Measurements from ENCODE around the gene KLF16. TPM values are rescaled to one million over a fixed set of nuclear protein-coding genes. Genes with fewer than 3 reads are reported as not detected.

Gene KLF16
- total and polyA plus RNA-seq, 3 donors from 2014 or later: 13.3 to 26.5 (median 14.7) TPM

DNA sequence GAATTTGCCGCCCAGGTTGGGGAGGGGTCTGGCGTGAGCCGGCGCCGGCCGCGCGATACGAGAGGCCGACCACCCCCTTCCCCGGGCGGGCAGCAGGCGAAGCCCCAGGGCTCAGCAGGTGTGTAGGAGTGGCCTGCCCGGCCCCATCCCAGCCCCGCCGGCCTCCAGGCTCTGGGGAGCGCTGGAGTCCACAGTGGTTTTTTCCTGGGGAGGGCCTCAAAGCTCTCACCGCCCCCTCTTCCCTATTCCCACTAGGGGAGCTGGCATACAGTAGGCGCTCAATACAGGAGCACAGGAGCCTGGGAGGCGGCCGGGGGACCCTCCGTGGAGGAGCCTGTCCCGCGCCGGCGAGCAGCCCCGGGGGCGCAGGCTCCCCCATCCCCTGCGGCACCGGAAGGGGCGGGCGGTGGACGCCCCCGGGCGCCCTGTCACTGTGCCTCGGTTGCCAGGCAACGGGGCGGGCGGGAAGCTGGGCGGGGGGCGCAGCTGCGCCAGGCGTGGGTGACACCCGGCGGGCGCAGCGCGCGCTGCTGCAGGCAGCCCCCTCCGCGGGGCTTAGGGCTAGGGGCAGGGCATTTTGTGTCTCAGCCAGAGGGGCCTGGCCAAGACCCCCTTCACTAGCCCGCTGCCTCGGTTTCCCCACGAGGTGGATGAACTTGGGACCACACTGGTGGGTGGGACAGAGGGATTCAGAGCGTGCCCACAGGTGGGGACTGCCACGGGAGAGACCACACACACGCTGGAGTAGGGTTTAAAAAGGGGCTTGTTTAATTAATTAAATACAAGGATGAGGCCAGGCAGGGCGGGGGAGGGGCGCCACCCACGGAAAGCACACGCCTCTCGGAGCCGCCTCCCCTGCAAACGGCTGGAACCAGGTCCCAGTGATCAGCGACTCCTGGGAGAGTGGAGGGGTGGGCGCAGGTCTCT is 11.5 kb downstream of the KLF16 start:
- no peaks in the 10 kb centered on the region for H3K27me3 ChIP-seq
- H3K4me1 ChIP-seq: peaks cover 44% of the 10 kb centered on the region
- intact Hi-C loops (cut with DNase I; ENCODE audit: low total_unique reads): no loop called here
- 29 to 35% methylated on average over 21 to 62 of the region's 66 CpGs for WGBS, 2 donors
- H3K27ac ChIP-seq: peak overlapping the region in 1 of 2 donors; percentile 19
- H3K4me3 ChIP-seq: peak overlapping the region in 1 of 2 donors; percentile 44
- no peak for TF ChIP-seq POLR2A (IDR thresholded peaks at IDR 0.05)
- TF ChIP-seq, protein P1, sequence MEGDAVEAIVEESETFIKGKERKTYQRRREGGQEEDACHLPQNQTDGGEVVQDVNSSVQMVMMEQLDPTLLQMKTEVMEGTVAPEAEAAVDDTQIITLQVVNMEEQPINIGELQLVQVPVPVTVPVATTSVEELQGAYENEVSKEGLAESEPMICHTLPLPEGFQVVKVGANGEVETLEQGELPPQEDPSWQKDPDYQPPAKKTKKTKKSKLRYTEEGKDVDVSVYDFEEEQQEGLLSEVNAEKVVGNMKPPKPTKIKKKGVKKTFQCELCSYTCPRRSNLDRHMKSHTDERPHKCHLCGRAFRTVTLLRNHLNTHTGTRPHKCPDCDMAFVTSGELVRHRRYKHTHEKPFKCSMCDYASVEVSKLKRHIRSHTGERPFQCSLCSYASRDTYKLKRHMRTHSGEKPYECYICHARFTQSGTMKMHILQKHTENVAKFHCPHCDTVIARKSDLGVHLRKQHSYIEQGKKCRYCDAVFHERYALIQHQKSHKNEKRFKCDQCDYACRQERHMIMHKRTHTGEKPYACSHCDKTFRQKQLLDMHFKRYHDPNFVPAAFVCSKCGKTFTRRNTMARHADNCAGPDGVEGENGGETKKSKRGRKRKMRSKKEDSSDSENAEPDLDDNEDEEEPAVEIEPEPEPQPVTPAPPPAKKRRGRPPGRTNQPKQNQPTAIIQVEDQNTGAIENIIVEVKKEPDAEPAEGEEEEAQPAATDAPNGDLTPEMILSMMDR (IDR thresholded peaks at IDR 0.05): no peak
- H3K9me3 ChIP-seq: no peaks in the 10 kb centered on the region
- no peak for DNase-seq
- no peaks in the 10 kb centered on the region for H3K36me3 ChIP-seq (ENCODE audit: low read depth, missing control alignments)

DNA sequence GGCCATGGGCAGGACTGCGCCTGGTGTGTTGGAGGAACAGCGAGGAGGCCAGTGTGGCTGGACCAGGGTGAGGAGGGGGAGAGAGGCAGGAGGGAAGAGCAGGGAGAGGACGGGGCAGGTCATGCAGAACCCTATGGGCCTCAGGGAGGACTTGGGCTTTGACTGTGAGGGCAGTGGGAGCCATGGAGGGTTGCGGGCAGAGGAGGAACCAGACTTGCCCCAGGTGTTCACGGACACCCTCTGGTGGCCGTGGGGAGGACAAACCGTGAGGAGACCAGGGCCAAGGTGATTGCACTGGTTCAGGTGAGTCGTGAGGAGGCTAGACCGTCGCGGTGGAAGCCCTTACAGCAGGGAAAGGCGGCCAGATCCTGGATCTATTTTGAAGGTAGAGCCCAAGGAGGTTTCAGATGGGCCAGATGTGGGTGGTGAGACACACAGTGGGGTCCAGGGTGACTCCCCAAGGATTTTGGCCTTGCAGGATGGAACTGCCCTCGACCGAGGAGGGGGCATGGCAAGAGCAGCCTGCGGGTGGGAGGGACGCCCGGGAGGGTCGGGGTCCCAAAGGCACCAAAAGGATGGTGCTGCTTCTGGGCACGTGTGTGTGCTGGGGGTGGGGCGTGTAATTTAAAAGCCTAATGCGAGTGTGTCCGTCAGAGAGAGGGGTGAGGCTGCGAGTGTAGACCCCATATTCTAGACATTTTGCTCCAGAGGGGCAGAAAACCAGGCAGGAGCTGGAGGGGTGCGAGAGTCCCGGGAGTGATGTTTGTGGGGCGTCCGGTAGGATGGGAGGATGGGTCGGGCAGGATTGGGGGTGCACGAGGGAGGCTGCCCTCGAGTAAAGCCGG is 12.3 kb downstream of the KLF16 start:
- TF ChIP-seq, protein P1 (IDR thresholded peaks at IDR 0.05): no peak
- no peak for DNase-seq
- intact Hi-C loops (cut with DNase I; ENCODE audit: low total_unique reads): no loop called here
- peak overlapping the region in 1 of 2 donors; percentile 44 for H3K4me3 ChIP-seq
- H3K36me3 ChIP-seq (ENCODE audit: low read depth, missing control alignments): no peaks in the 10 kb centered on the region
- 57 to 63% methylated on average over 28 to 31 of the region's 31 CpGs for WGBS, 2 donors
- H3K4me1 ChIP-seq: peaks cover 45% of the 10 kb centered on the region
- H3K9me3 ChIP-seq: no peaks in the 10 kb centered on the region
- no peaks in the 10 kb centered on the region for H3K27me3 ChIP-seq
- no peak overlapping the region for H3K27ac ChIP-seq

DNA sequence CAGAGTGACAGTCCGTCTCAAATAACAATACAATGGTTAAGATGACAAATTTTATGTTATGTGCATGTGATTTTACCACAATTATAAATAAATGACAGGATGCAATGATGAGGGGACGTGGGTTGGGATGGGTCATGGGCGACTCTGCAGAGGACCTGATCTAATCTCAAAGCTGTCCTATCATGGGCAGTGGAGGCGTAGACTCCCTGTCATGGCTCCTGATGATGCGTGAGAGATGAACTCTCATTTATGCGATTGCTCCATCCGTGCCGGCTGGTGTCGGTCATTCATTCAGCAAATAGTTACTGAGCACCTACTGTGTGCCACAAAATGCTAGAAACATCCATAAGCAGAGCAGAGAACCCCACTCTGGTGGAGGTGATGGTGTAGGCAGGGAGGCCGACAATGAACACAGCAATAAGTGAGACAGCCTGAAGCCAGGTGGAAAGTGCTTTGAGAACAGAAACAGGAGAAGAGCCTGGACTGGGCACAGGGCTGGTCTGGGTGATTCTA is 13.4 kb downstream of the KLF16 start:
- intact Hi-C loops (cut with DNase I; ENCODE audit: low total_unique reads): no loop called here
- peaks cover 45% of the 10 kb centered on the region for H3K4me1 ChIP-seq
- 80 to 82% methylated on average over 10 of the region's 10 CpGs for WGBS, 2 donors
- no peak for DNase-seq
- TF ChIP-seq POLR2A (IDR thresholded peaks at IDR 0.05): no peak
- TF ChIP-seq, protein P1 (IDR thresholded peaks at IDR 0.05): no peak
- H3K4me3 ChIP-seq: no peak overlapping the region
- no peaks in the 10 kb centered on the region for H3K36me3 ChIP-seq (ENCODE audit: low read depth, missing control alignments)
- no peaks in the 10 kb centered on the region for H3K9me3 ChIP-seq
- H3K27me3 ChIP-seq: no peaks in the 10 kb centered on the region
- H3K27ac ChIP-seq: no peak overlapping the region

DNA sequence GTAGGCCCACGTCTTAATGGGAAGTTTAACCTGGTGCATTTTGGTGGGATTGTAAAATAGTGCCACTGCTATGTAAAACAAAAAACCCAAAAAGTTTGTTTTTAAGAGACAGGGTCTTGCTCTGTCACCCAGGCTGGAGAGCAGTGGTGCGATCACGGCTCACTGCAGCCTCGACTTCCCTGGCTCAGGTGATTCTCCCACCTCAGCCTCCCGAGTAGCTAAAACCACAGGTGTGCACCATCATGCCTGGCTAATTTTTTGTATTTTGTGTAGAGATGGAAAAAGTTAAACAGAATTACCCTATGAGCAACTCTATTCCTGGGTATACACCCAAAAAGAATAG is 14.3 kb downstream of the KLF16 start:
- Histone ChIP-seq H3K36me3 (ENCODE audit: low read depth, missing control alignments) (no peaks in the 10 kb centered on the region), H3K9me3 (no peaks in the 10 kb centered on the region), H3K4me1 (peaks cover 46% of the 10 kb centered on the region), H3K27ac (peak overlapping the region in 1 of 2 donors; percentile 99), H3K27me3 (no peaks in the 10 kb centered on the region), H3K4me3 (peak overlapping the region in 1 of 2 donors; percentile 97)
- WGBS, 2 donors: 57 to 58% methylated on average over 5 of the region's 5 CpGs
- intact Hi-C loops (cut with DNase I; ENCODE audit: low total_unique reads): no loop called here
- TF ChIP-seq POLR2A (IDR thresholded peaks at IDR 0.05): no peak
- TF ChIP-seq, protein P1 (IDR thresholded peaks at IDR 0.05): no peak
- no peak for DNase-seq

Data from testis (tissue), 3 donors.